GM18511 (cell line): ENCODE results near the gene GPRASP2.

ENCODE experiments used
- ATAC-seq: cut with Tn5 transposase; IDR thresholded peaks from one replicate; pipeline ENCODE4 v1.9.1; 2021; ENCODE audit warnings: mild to moderate bottlenecking, moderate library complexity; ENCODE audit not compliant: unreplicated experiment

The GPRASP2 gene

DNA sequence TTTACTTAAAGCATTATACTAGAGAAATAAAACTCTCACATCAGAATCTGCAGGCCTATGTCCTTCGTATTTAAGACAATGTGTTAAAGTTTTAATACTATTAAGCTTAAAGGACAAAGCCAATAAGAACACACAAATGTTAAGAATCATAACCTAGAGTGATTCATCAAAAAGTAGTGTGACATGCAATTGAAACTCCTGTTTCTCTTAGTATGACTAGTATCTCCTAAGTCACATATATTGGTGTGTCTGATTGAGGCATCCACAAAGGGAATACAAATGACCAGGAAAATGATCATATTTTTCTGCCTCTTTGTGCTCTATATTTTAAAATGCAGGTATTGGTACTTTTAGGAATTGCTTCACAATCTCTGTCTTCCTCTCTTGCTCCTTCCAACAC, 32.1 kb downstream of the GPRASP2 start:
- ATAC-seq: no peak

DNA sequence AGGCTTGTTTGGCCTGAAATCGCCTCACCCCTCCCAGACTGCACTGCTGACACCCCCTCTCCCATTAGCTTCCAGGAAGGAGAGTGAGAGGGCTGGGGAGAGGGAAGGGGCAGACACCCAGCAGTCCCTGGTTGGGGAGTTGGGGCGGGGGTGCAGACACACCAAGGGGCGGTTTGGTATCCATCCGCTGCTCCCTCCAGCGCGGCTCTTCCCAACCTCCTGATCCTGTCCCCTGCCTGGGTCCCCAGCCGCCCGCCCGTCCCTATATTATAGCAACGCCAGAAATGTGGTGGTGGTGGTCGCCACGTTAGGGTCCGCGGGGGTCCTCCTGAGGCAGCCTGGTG, 33.2 kb downstream of the GPRASP2 start:
- no peak for ATAC-seq

DNA sequence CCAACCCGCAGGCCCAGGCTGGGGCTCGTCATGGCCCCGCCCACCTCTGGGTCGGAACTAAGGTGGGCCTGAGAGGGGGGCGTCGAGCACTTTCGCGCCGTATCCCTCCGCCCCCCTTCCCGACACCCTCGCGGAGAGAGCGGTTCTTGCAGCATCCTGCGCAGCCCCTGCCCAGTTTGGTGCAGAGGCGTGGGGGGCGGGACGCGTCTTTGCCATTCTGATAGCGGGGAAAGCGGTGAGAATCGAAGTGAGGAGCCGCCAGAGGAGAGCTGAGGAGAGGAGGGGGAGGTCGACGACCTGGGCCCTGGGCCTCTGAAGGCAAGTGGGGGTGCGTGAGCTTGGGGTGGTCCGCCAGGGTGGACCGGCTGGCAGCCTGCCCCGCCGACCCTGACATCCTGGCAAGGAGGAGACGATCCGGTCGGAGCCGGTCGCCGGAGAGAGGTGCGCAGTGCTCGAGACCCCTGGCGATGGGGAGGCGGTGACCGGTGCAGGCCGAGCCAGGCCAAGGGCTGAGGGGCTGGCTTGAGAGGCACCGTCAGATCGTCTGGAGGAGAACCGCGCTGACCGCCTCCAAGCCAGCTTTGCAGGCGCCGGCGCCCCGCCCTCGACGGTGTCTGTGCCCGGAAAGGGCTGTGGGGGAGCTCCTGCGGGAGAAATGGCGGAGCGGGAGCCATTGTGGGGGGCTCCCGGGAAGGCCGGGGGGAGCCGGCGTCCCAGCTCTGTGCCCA, 33.8 kb downstream of the GPRASP2 start:
- ATAC-seq: no peak

GRCh38 chrX:102765217-102765616, 53.0 kb downstream of the GPRASP2 start:
- ATAC-seq: no peak

DNA sequence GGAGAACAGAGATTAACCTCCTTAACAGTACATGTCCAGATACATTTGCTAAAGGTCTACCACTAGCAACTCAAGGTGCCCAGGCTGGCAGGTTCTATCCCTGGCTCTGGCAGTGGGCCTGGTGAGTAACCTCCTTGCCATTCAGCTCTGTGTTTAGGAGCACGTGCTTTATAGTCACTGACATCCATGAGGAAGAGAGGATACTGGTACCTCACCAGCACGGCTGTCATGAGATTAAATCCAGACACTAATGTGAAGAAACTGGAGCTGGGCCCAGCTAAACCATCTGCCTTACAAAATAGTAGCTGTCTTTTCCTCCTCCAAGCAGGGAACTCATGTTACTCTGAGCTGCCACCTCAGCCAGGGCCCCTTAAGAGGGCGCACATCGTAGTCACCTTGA, 53.6 kb downstream of the GPRASP2 start:
- ATAC-seq: no peak

DNA sequence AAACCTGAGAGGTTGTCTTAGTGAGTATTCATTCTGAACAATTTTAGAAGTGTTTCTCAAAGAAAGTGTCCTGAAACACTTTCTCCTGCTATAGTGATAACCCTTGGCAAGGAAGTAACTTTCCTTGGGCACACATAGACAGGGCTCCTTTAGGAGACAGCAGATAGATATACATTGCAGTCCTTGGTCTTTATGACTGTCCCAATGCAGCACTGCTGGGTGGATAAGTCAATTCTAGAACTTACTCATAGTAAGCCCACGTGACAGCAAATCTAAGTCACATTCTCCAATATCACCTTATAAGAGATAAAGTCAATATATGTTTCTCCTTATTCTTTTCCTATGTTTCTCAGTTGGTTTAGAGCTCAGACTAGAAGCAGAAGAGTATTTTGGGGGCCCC, 55.0 kb downstream of the GPRASP2 start:
- no peak for ATAC-seq
